Transverse colon (tissue), 4 donors: Measurements from ENCODE around the gene FAM13A.

Experiments used
- EP300 ChIP-seq: sonication (generic); formaldehyde crosslinking; IDR thresholded peaks from one replicate; pipeline ENCODE4 v1.6.1; 2017; ENCODE audit warnings: antibody characterized with exemption, low read depth
- POLR2AphosphoS5 ChIP-seq, 3 donors: sonication (generic); formaldehyde crosslinking; IDR thresholded peaks; one replicate each; pipeline ENCODE4 v1.6.1; 2016; ENCODE audit warnings: antibody characterized with exemption in 3 of 3
- TF ChIP-seq, protein P1 (sequence below), 5 experiments: fragments of 200-600 bp in 3 of 5; fragments of 450-650 bp in 2 of 5; sonication (generic) in 3 of 5; IDR thresholded peaks; 1 replicate in 2 of 5; 2 replicates in 3 of 5; pipeline ENCODE4 v1.5.1; 2016 to 2017; ENCODE audit warnings: antibody characterized with exemption in 5 of 5, inconsistent platforms in 3 of 5, mild to moderate bottlenecking in 2 of 5, moderate library complexity in 1 of 5

- TF ChIP-seq, protein P1, sequence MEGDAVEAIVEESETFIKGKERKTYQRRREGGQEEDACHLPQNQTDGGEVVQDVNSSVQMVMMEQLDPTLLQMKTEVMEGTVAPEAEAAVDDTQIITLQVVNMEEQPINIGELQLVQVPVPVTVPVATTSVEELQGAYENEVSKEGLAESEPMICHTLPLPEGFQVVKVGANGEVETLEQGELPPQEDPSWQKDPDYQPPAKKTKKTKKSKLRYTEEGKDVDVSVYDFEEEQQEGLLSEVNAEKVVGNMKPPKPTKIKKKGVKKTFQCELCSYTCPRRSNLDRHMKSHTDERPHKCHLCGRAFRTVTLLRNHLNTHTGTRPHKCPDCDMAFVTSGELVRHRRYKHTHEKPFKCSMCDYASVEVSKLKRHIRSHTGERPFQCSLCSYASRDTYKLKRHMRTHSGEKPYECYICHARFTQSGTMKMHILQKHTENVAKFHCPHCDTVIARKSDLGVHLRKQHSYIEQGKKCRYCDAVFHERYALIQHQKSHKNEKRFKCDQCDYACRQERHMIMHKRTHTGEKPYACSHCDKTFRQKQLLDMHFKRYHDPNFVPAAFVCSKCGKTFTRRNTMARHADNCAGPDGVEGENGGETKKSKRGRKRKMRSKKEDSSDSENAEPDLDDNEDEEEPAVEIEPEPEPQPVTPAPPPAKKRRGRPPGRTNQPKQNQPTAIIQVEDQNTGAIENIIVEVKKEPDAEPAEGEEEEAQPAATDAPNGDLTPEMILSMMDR (IDR thresholded peaks at IDR 0.05) = no peak
- TF ChIP-seq POLR2AphosphoS5 (IDR thresholded peaks at IDR 0.05) (no peak), EP300 (no peak)
These were observed 94.6 kb downstream of the FAM13A start for GRCh38 chr4:88962396-88962795.
